Measurements from ENCODE around the gene ELOF1. TPM values are rescaled to one million over a fixed set of nuclear protein-coding genes. Genes with fewer than 3 reads are reported as not detected.

Gene ELOF1
- total RNA-seq, 2 experiments from 2014 or later: 41.3 to 45.7 TPM

- H3K36me3 Mint-ChIP-seq (ENCODE audit: low read depth): peaks cover 22% of the 10 kb centered on the region
- intact Hi-C loops (cut with micrococcal nuclease): no loop called here
- H3K27ac Mint-ChIP-seq: peak overlapping the region; percentile 6
- H3K9me3 Mint-ChIP-seq: no peaks in the 10 kb centered on the region
- no peak for ATAC-seq
- H3K4me3 Mint-ChIP-seq: peak overlapping the region; percentile 91
- peaks cover 42% of the 10 kb centered on the region for H3K4me1 Mint-ChIP-seq (ENCODE audit: low read depth)
- CTCF ChIA-PET: interaction anchor here (0.7 to 1.4 kb wide), 2 partner anchors 35 to 75 kb away, joined by 3 read pairs; no protein-coding TSS in a partner anchor
- no peaks in the 10 kb centered on the region for H3K27me3 Mint-ChIP-seq
- POLR2A ChIA-PET: interaction anchor here (0.6 kb wide), 1 partner anchor 372 kb away, joined by 4 read pairs; no protein-coding TSS in a partner anchor
- DNase-seq: no peak
- TF ChIP-seq, protein P1, sequence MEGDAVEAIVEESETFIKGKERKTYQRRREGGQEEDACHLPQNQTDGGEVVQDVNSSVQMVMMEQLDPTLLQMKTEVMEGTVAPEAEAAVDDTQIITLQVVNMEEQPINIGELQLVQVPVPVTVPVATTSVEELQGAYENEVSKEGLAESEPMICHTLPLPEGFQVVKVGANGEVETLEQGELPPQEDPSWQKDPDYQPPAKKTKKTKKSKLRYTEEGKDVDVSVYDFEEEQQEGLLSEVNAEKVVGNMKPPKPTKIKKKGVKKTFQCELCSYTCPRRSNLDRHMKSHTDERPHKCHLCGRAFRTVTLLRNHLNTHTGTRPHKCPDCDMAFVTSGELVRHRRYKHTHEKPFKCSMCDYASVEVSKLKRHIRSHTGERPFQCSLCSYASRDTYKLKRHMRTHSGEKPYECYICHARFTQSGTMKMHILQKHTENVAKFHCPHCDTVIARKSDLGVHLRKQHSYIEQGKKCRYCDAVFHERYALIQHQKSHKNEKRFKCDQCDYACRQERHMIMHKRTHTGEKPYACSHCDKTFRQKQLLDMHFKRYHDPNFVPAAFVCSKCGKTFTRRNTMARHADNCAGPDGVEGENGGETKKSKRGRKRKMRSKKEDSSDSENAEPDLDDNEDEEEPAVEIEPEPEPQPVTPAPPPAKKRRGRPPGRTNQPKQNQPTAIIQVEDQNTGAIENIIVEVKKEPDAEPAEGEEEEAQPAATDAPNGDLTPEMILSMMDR (IDR thresholded peaks at IDR 0.05): no peak
Measured at GRCh38 chr19:11556634-11557420, 2.2 kb downstream of the ELOF1 start.

DNA sequence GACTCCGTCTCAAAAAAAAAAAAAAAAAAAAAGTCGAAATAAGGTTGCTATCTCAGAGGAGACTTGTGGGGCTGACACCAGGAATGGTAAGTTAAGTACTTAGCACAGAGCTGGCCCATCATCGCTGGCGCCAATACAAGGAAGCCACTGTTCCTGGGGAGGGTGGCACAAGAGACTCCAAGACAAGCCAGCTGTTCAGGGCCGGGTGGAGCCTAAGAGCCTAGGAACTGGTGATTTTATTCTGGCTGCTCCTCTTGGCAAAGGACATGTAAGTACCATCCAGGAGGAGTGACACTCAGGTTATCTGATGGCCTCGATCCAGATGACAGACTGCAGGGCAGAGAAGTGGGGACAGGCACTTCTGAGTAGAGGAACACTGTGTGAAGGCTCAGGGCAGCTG lies 3.8 kb downstream of the ELOF1 start:
- intact Hi-C loops (cut with micrococcal nuclease): no loop called here
- H3K4me3 Mint-ChIP-seq: no peak overlapping the region
- H3K36me3 Mint-ChIP-seq (ENCODE audit: low read depth): peaks cover 22% of the 10 kb centered on the region
- TF ChIP-seq, protein P1 (IDR thresholded peaks at IDR 0.05): no peak
- ChIA-PET CTCF (interaction anchor here (1.7 kb wide), 1 partner anchor 19 kb away, joined by 6 read pairs; no protein-coding TSS in a partner anchor), POLR2A (no interaction called here)
- H3K27ac Mint-ChIP-seq: peak overlapping the region; percentile 11
- ATAC-seq (no peak), DNase-seq (no peak)
- no peaks in the 10 kb centered on the region for H3K27me3 Mint-ChIP-seq
- H3K4me1 Mint-ChIP-seq (ENCODE audit: low read depth): peaks cover 34% of the 10 kb centered on the region
- H3K9me3 Mint-ChIP-seq: no peaks in the 10 kb centered on the region

DNA sequence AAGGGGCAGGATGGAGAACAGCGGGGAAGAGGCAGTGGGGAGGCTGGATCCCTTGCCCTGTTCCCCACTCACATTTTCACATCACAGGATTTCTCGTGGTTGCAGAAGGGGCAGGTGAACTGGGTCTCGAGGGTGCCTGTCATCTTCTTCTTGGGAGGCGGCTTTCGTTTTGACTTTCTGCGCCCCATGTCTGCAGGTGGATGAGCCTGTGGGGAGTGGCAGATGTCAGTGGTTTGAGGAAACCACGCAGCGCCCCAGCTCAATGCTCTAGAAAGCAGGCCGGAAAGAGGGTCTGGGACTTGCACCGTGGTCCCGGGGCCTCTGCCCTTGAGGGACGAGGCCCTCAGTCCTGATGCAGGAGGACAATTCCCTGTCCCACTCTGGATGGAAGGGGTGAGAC lies 4.9 kb downstream of the ELOF1 start:
- no peaks in the 10 kb centered on the region for H3K27me3 Mint-ChIP-seq
- peak; percentile 47 for DNase-seq
- H3K36me3 Mint-ChIP-seq (ENCODE audit: low read depth): peaks cover 22% of the 10 kb centered on the region
- no peaks in the 10 kb centered on the region for H3K9me3 Mint-ChIP-seq
- intact Hi-C loops (cut with micrococcal nuclease): no loop called here
- peaks cover 30% of the 10 kb centered on the region for H3K4me1 Mint-ChIP-seq (ENCODE audit: low read depth)
- no peak for ATAC-seq
- peak overlapping the region; percentile 28 for H3K27ac Mint-ChIP-seq
- ChIA-PET CTCF (interaction anchor here (1.2 to 1.7 kb wide), 2 partner anchors 9 to 18 kb away, joined by 3 to 6 read pairs; no protein-coding TSS in a partner anchor), POLR2A (no interaction called here)
- TF ChIP-seq, protein P1 (IDR thresholded peaks at IDR 0.05): no peak
- H3K4me3 Mint-ChIP-seq: no peak overlapping the region

DNA sequence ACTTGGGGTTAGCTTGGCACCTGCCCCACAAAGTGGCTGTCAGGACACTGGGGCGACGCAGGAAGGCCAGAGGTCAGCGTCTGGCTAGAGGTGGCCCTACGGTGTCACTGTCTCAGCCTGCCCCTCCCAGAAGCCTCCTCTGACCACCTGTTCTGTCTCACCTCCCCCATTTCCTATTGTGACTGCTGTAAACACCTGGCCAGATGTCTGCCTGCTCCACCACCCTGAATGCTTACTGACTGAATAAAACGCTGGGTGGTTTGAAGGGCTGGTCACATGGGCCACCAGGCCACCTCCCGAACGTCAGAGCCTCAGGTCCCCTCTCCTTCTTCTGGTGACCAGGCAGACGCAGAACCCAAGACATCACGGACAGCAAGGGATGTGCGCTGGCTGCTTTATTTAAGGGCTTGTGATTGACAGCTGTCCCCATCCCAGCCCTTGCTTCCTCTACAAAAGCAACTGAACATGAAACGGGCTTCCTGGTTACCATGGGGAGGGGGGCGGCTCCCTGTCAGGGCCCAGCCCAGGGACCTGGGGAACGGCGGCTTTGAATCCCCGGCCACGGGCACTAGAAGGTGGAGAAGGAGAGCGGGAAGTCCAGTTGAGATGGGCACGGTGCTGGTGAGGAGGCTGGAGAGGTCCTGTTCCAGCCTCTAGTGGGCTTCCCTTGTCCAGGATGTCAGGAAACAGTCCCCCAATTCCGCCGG lies 6.2 kb downstream of the ELOF1 start:
- Mint-ChIP-seq H3K36me3 (ENCODE audit: low read depth) (peaks cover 19% of the 10 kb centered on the region), H3K9me3 (no peaks in the 10 kb centered on the region), H3K4me3 (no peak overlapping the region), H3K27ac (no peak overlapping the region), H3K4me1 (ENCODE audit: low read depth) (peaks cover 26% of the 10 kb centered on the region), H3K27me3 (no peaks in the 10 kb centered on the region)
- ChIA-PET CTCF (interaction anchor here (1.5 kb wide), 1 partner anchor 17 kb away, joined by 7 read pairs; no protein-coding TSS in a partner anchor), POLR2A (interaction anchor here (0.7 kb wide), 1 partner anchor 270 kb away, joined by 4 read pairs; no protein-coding TSS in a partner anchor)
- no peak for ATAC-seq
- no peak for DNase-seq
- TF ChIP-seq, protein P1 (IDR thresholded peaks at IDR 0.05): no peak
- intact Hi-C loops (cut with micrococcal nuclease): no loop called here
